PC-9 (cell line): ENCODE results near the gene FXYD3. TPM values are rescaled to one million over a fixed set of nuclear protein-coding genes. Genes with fewer than 3 reads are reported as not detected.

Source experiments
- BruUV-seq: library from RNA; stranded (reverse); fragments of 400-500 nt; replicated peaks from 2 replicates; lab custom pipeline; 2021; lab: Mats Ljungman, UMichigan
- CTCF ChIA-PET: fragments of 300-600 bp; sonication (Branson Sonifier 250); formaldehyde crosslinking; loops from one replicate; lab custom pipeline; 2022; ENCODE audit warnings: antibody characterized with exemption; lab: Charles Lee
- POLR2A ChIA-PET: fragments of 300-600 bp; sonication (Branson Sonifier 250); formaldehyde crosslinking; loops from one replicate; lab custom pipeline; 2022; ENCODE audit warnings: antibody characterized with exemption; ENCODE audit not compliant: unreplicated experiment; lab: Charles Lee
- DNase-seq, 2 experiments: peaks; one replicate each; pipeline versions ENCODE4 v3.0.0 to v3.0.0-alpha.2; 2015 to 2022; ENCODE audit warnings: mixed read lengths in 1 of 2
- H2AFZ ChIP-seq: fragments of 200-600 bp; sonication (generic); 2 replicates; pipeline ENCODE4 v1.8.1; 2017; ENCODE audit warnings: antibody characterized with exemption
- H3F3A ChIP-seq: fragments of 200-600 bp; sonication (generic); 2 replicates; pipeline ENCODE4 v1.8.1; 2017; ENCODE audit warnings: antibody characterized with exemption, mild to moderate bottlenecking, low read depth; ENCODE audit not compliant: insufficient read depth
- H3K27ac ChIP-seq: fragments of 200-600 bp; sonication (generic); 2 replicates; pipeline ENCODE4 v1.6.1; 2016; ENCODE audit warnings: mixed run types
- H3K27me3 ChIP-seq: fragments of 200-600 bp; sonication (generic); 2 replicates; pipeline ENCODE4 v1.6.1; 2016; ENCODE audit warnings: low read depth, mixed run types; ENCODE audit not compliant: insufficient read depth
- H3K36me3 ChIP-seq: fragments of 200-600 bp; sonication (generic); 2 replicates; pipeline ENCODE4 v1.6.1; 2016; ENCODE audit warnings: low read depth, mixed run types
- H3K4me1 ChIP-seq: fragments of 200-600 bp; sonication (generic); replicated peaks from 2 replicates; pipeline ENCODE4 v1.6.1; 2016; ENCODE audit warnings: mixed run types; ENCODE audit not compliant: insufficient read depth
- H3K4me2 ChIP-seq: fragments of 200-600 bp; sonication (generic); 2 replicates; pipeline ENCODE4 v1.6.1; 2017; ENCODE audit warnings: mixed run types
- H3K4me3 ChIP-seq: fragments of 200-600 bp; sonication (generic); 2 replicates; pipeline ENCODE4 v1.6.1; 2016; ENCODE audit warnings: mixed run types
- H3K79me2 ChIP-seq: fragments of 200-600 bp; sonication (generic); 2 replicates; pipeline ENCODE4 v1.6.1; 2017; ENCODE audit warnings: low read depth, mixed run types
- H3K9me2 ChIP-seq: fragments of 200-600 bp; sonication (generic); 2 replicates; pipeline ENCODE4 v1.8.1; 2017; ENCODE audit warnings: mild to moderate bottlenecking; ENCODE audit not compliant: insufficient read depth
- H3K9me3 ChIP-seq: fragments of 200-600 bp; sonication (generic); 2 replicates; pipeline ENCODE4 v1.8.1; 2016; ENCODE audit warnings: low read depth; ENCODE audit not compliant: insufficient read depth
- H4K20me1 ChIP-seq: fragments of 200-600 bp; sonication (generic); 2 replicates; pipeline ENCODE4 v1.8.1; 2017; ENCODE audit not compliant: insufficient read depth
- EZH2 ChIP-seq: fragments of 200-600 bp; sonication (generic); IDR thresholded peaks from 2 replicates; pipeline ENCODE4 v1.8.0; 2017; ENCODE audit warnings: antibody characterized with exemption, low read depth
- intact Hi-C: fragments of 100-400 bp; cut with micrococcal nuclease; formaldehyde crosslinking; loops from one replicate; pipeline ENCODE4 v1.10.0; 2022; ENCODE audit not compliant: unreplicated experiment
- total RNA-seq: library from RNA; stranded (reverse); gene quantifications from 2 replicates; pipeline ENCODE4 v1.2.3, GENCODE V29; 2021
- TF ChIP-seq, protein P1 (sequence below): fragments of 200-600 bp; sonication (generic); conservative IDR thresholded peaks from 2 replicates; pipeline ENCODE4 v1.6.1; 2017; ENCODE audit warnings: mixed run types, antibody characterized with exemption, mild to moderate bottlenecking, moderate library complexity

Gene FXYD3
- total RNA-seq, 1 experiment from 2014 or later, result 287 TPM

GRCh38 chr19:35122687-35123551 lies 7.3 kb downstream of the FXYD3 start:
- BruUV-seq, result no TSS peak
- TF ChIP-seq, protein P1, sequence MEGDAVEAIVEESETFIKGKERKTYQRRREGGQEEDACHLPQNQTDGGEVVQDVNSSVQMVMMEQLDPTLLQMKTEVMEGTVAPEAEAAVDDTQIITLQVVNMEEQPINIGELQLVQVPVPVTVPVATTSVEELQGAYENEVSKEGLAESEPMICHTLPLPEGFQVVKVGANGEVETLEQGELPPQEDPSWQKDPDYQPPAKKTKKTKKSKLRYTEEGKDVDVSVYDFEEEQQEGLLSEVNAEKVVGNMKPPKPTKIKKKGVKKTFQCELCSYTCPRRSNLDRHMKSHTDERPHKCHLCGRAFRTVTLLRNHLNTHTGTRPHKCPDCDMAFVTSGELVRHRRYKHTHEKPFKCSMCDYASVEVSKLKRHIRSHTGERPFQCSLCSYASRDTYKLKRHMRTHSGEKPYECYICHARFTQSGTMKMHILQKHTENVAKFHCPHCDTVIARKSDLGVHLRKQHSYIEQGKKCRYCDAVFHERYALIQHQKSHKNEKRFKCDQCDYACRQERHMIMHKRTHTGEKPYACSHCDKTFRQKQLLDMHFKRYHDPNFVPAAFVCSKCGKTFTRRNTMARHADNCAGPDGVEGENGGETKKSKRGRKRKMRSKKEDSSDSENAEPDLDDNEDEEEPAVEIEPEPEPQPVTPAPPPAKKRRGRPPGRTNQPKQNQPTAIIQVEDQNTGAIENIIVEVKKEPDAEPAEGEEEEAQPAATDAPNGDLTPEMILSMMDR, result no peak
- TF ChIP-seq EZH2, result no peak
- peaks cover 83% of the 10 kb centered on the region for H3K4me1 ChIP-seq
- peak overlapping the region; percentile 28; the same call in 1 of the 2 replicates for H3K4me3 ChIP-seq
- H4K20me1 ChIP-seq, result no peaks in the 10 kb centered on the region
- no peaks in the 10 kb centered on the region for H3K9me2 ChIP-seq
- ChIA-PET POLR2A (interaction anchor here (0.5 kb wide), 1 partner anchor 8 kb away, joined by 6 read pairs; no protein-coding TSS in a partner anchor), CTCF (interaction anchor here (0.6 kb wide), 1 partner anchor 19 kb away, joined by 3 read pairs; no protein-coding TSS in a partner anchor)
- H3K36me3 ChIP-seq, result peaks cover 4% of the 10 kb centered on the region; the same call in 1 of the 2 replicates
- no peaks in the 10 kb centered on the region for H3K9me3 ChIP-seq
- intact Hi-C loops, result loop anchor here (1.0 to 2.0 kb wide), 3 partner anchors 8 to 120 kb away; partner anchors contain the start of gene FXYD3
- H3K27me3 ChIP-seq, result no peaks in the 10 kb centered on the region
- H3F3A ChIP-seq, result peaks cover 62% of the 10 kb centered on the region
- no peak overlapping the region for H2AFZ ChIP-seq
- H3K27ac ChIP-seq, result peak overlapping the region; percentile 90
- peak; percentile 83 to 88 for DNase-seq
- peaks cover 33% of the 10 kb centered on the region for H3K79me2 ChIP-seq
- H3K4me2 ChIP-seq, result peak overlapping the region; percentile 99

GRCh38 chr19:35123573-35123972 lies 8.0 kb downstream of the FXYD3 start:
- H3F3A ChIP-seq, result peaks cover 59% of the 10 kb centered on the region
- DNase-seq, result peak; percentile 74 to 79
- peak overlapping the region; percentile 28; the same call in 1 of the 2 replicates for H3K4me3 ChIP-seq
- POLR2A ChIA-PET, result interaction anchor here (0.5 kb wide), 1 partner anchor 9 kb away, joined by 6 read pairs; no protein-coding TSS in a partner anchor
- H3K27me3 ChIP-seq, result no peaks in the 10 kb centered on the region
- no peak overlapping the region for H2AFZ ChIP-seq
- H3K9me2 ChIP-seq, result no peaks in the 10 kb centered on the region
- H3K9me3 ChIP-seq, result no peaks in the 10 kb centered on the region
- peak overlapping the region; percentile 90 for H3K27ac ChIP-seq
- CTCF ChIA-PET, result interaction anchor here (0.6 kb wide), 1 partner anchor 18 kb away, joined by 3 read pairs; no protein-coding TSS in a partner anchor
- no peaks in the 10 kb centered on the region for H4K20me1 ChIP-seq
- peaks cover 4% of the 10 kb centered on the region; the same call in 1 of the 2 replicates for H3K36me3 ChIP-seq
- no TSS peak for BruUV-seq
- H3K4me2 ChIP-seq, result peak overlapping the region; percentile 99
- peaks cover 76% of the 10 kb centered on the region for H3K4me1 ChIP-seq
- peaks cover 27% of the 10 kb centered on the region for H3K79me2 ChIP-seq
- intact Hi-C loops, result loop anchor here (1.0 to 2.0 kb wide), 3 partner anchors 8 to 121 kb away; partner anchors contain the start of gene FXYD3
- no peak for TF ChIP-seq EZH2

DNA sequence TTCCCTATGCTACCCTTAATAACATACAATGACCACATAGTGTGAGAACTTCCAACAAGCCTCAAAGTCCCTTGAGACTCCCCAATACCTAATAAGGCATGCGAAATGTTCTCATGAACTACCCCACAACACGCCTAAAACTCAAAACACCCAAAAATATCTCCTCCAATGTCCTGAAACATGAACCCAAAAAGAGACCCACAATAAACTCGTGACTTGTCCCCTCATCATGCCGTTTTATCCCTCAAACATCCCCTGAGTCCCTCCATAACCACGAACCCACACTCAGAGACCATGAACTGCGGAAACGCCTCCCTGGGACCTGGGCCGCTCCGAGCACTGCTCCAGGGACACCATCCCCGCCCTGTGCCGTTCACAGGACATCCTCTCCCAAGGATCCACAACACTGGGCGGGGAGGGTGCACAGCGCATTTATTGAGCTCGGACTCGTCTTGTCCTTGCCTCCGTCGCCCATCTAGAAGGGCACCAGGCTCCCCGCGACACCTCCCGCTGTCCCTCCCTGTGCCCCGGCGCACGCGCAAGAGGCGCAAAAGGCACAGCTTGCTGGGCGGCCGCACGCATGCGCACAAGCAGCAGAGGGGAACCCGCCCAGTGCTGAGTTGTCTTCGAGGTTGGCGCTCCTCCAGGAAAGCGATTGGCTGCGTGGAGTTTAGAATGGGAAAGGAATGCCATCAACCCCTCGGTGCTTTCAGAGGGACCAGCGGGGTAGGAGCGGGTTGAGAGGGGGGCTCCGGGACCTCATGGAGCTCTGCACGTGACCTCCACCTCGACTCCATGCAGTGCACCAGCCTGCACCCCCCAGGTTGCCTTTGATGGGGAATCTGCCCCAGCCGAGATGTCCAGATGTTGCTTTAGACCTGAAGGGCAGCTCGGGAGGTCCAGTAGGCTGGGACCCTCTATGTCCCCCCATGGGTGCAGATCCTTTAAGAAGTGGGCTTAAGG lies 8.8 kb downstream of the FXYD3 start:
- TSS peak; percentile 47 for BruUV-seq
- Histone ChIP-seq H3K27me3 (no peaks in the 10 kb centered on the region), H3K9me2 (no peaks in the 10 kb centered on the region), H3K9me3 (no peaks in the 10 kb centered on the region), H3K4me3 (peak overlapping the region; percentile 49; the same call in 1 of the 2 replicates), H4K20me1 (no peaks in the 10 kb centered on the region), H3K79me2 (peaks cover 18% of the 10 kb centered on the region), H3F3A (peaks cover 51% of the 10 kb centered on the region), H2AFZ (no peak overlapping the region; the same call in 1 of the 2 replicates), H3K4me1 (peaks cover 68% of the 10 kb centered on the region), H3K4me2 (peak overlapping the region; percentile 99), H3K36me3 (peaks cover 4% of the 10 kb centered on the region; the same call in 1 of the 2 replicates), H3K27ac (peak overlapping the region; percentile 90)
- ChIA-PET CTCF (interaction anchor here (0.6 to 1.5 kb wide), 2 partner anchors 17 to 80 kb away, joined by 3 to 5 read pairs; no protein-coding TSS in a partner anchor), POLR2A (interaction anchor here (0.6 to 0.7 kb wide), 3 partner anchors 8 to 604 kb away, joined by 3 to 5 read pairs (median 4); partner anchors contain the start of gene FXYD3)
- DNase-seq, result peak; percentile 76 to 94
- no peak for TF ChIP-seq EZH2
- TF ChIP-seq, protein P1, result no peak
- intact Hi-C loops, result no loop called here
